IMR-90 (cell line): ENCODE results near the gene RTN3. TPM values are rescaled to one million over a fixed set of nuclear protein-coding genes. Genes with fewer than 3 reads are reported as not detected.
"Not testable (repeated sequence)": the region's sequence is repeated elsewhere in the genome, so short reads cannot be mapped to it uniquely, and the experiment has no call there.

Source experiments
- ATAC-seq: fragments of 200-7000 bp; cut with Tn5 transposase; 2 replicates; pipeline ENCODE4 v1.9.1; 2020; ENCODE audit warnings: low read depth, mild to moderate bottlenecking, moderate library complexity
- BruUV-seq: library from RNA; stranded (reverse); fragments of 400-500 nt; replicated peaks from 2 replicates; lab custom pipeline; 2021; lab: Mats Ljungman, UMichigan
- CTCF ChIA-PET: fragments of 300-600 bp; formaldehyde crosslinking; extraction: SDS; loops from one replicate; lab custom pipeline; 2021; ENCODE audit warnings: antibody characterized with exemption; lab: Yijun Ruan, JAX
- POLR2A ChIA-PET: fragments of 300-600 bp; sonication (Branson Sonifier 250); formaldehyde crosslinking; loops from one replicate; lab custom pipeline; 2022; ENCODE audit warnings: antibody characterized with exemption; ENCODE audit not compliant: unreplicated experiment; lab: Charles Lee
- DNase-seq: peaks from one replicate; pipeline ENCODE4 v3.0.0; 2013
- H2AFZ ChIP-seq: replicated peaks from 2 replicates; pipeline ENCODE3; 2013; ENCODE audit warnings: low read length, mild to moderate bottlenecking; ENCODE audit not compliant: poor library complexity
- H2AK5ac ChIP-seq: 2 replicates; pipeline ENCODE4 v1.6.1; 2013; ENCODE audit warnings: low read depth, low read length, inconsistent platforms
- H2AK9ac ChIP-seq: replicated peaks from 2 replicates; pipeline ENCODE3; 2013; ENCODE audit warnings: mild to moderate bottlenecking, low read depth, low read length, moderate library complexity; ENCODE audit not compliant: poor library complexity
- H2BK120ac ChIP-seq: 2 replicates; pipeline ENCODE4 v1.6.1; 2013; ENCODE audit warnings: low read depth, low read length, inconsistent platforms
- H2BK15ac ChIP-seq: 3 replicates; pipeline ENCODE4 v1.6.1; 2013; ENCODE audit warnings: low read depth, low read length, inconsistent platforms
- H2BK20ac ChIP-seq: 2 replicates; pipeline ENCODE4 v1.6.1; 2013; ENCODE audit warnings: low read depth, mild to moderate bottlenecking, inconsistent platforms, low read length, moderate library complexity
- H2BK5ac ChIP-seq: 2 replicates; pipeline ENCODE4 v1.6.1; 2013; ENCODE audit warnings: mild to moderate bottlenecking, low read depth, low read length, inconsistent platforms; ENCODE audit not compliant: poor library complexity, severe bottlenecking
- H3K14ac ChIP-seq: replicated peaks from 2 replicates; pipeline ENCODE4 v1.6.1; 2013; ENCODE audit warnings: low read depth, low read length, inconsistent platforms
- H3K18ac ChIP-seq: 2 replicates; pipeline ENCODE4 v1.6.1; 2013; ENCODE audit warnings: low read depth, low read length, control low read depth
- H3K23ac ChIP-seq: 2 replicates; pipeline ENCODE4 v1.6.1; 2013; ENCODE audit warnings: low read depth, low read length, inconsistent platforms
- H3K27ac ChIP-seq: 2 replicates; pipeline ENCODE4 v1.5.1; 2013; ENCODE audit warnings: mild to moderate bottlenecking, control low read depth, low read length; ENCODE audit not compliant: insufficient read depth
- H3K27me3 ChIP-seq: 2 replicates; pipeline ENCODE4 v1.6.1; 2013; ENCODE audit warnings: low read length; ENCODE audit not compliant: control insufficient read depth, insufficient read depth
- H3K36me3 ChIP-seq: 2 replicates; pipeline ENCODE4 v1.6.1; 2013; ENCODE audit warnings: low read length, mixed read lengths; ENCODE audit not compliant: control insufficient read depth, insufficient read depth
- H3K4ac ChIP-seq: 2 replicates; pipeline ENCODE4 v1.6.1; 2013; ENCODE audit warnings: low read depth, low read length, inconsistent platforms
- H3K4me1 ChIP-seq: 2 replicates; pipeline ENCODE4 v1.6.1; 2013; ENCODE audit warnings: low read length, mixed read lengths; ENCODE audit not compliant: control insufficient read depth, insufficient read depth
- H3K4me2 ChIP-seq: 2 replicates; pipeline ENCODE4 v1.6.1; 2013; ENCODE audit warnings: low read depth, mild to moderate bottlenecking, control low read depth, low read length, moderate library complexity
- H3K4me3 ChIP-seq: 2 replicates; pipeline ENCODE4 v1.5.1; 2013; ENCODE audit warnings: low read depth, mild to moderate bottlenecking, control low read depth, low read length, moderate library complexity; ENCODE audit not compliant: insufficient read depth
- H3K56ac ChIP-seq: 2 replicates; pipeline ENCODE4 v1.6.1; 2013; ENCODE audit warnings: low read length, inconsistent platforms; ENCODE audit not compliant: insufficient read depth; ENCODE audit errors: extremely low read depth
- H3K79me1 ChIP-seq, 2 experiments: 2 replicates each; pipeline ENCODE4 v1.6.1; 2013; ENCODE audit warnings: low read length in 2 of 2, inconsistent platforms in 1 of 2, low read depth in 1 of 2
- H3K9ac ChIP-seq: 2 replicates; pipeline ENCODE4 v1.6.1; 2013; ENCODE audit warnings: low read depth, low read length, control low read depth
- H3K9me1 ChIP-seq: 2 replicates; pipeline ENCODE4 v1.6.1; 2013; ENCODE audit warnings: low read length, inconsistent platforms; ENCODE audit not compliant: insufficient read depth
- H3K9me3 ChIP-seq: 2 replicates; pipeline ENCODE4 v1.6.1; 2013; ENCODE audit warnings: low read length; ENCODE audit not compliant: control insufficient read depth, insufficient read depth
- H4K20me1 ChIP-seq: 2 replicates; pipeline ENCODE4 v1.6.1; 2013; ENCODE audit warnings: low read length, inconsistent platforms; ENCODE audit not compliant: insufficient read depth
- H4K5ac ChIP-seq: 2 replicates; pipeline ENCODE4 v1.6.1; 2013; ENCODE audit warnings: mild to moderate bottlenecking, low read depth, low read length, control low read depth
- H4K8ac ChIP-seq, 2 experiments: 2 replicates each; pipeline ENCODE4 v1.6.1; 2013; ENCODE audit warnings: low read depth in 2 of 2, low read length in 2 of 2, control low read depth in 1 of 2, inconsistent platforms in 1 of 2
- H4K91ac ChIP-seq: 2 replicates; pipeline ENCODE4 v1.6.1; 2013; ENCODE audit warnings: low read depth, low read length, inconsistent platforms; ENCODE audit not compliant: insufficient read depth
- WGBS, 2 experiments: methylation state at CpG; one replicate each; pipeline versions ENCODE4 v1.1.5 to v1.1.7; 2013; ENCODE audit warnings: missing lambda C conversion rate in 2 of 2; ENCODE audit not compliant: insufficient read length in 1 of 2; ENCODE audit errors: extremely low coverage in 2 of 2; 5-methylcytosine and 5-hydroxymethylcytosine counted together
- dilution Hi-C: fragments of 300-500 bp; cut with HindIII; formaldehyde crosslinking; loops from one replicate; pipeline ENCODE4 v1.14.3; 2018; ENCODE audit warnings: low sequenced_read_pairs; ENCODE audit not compliant: unreplicated experiment
- in situ Hi-C: fragments of 300-500 bp; cut with MboI; formaldehyde crosslinking; loops from 3 replicates; pipeline ENCODE4 v1.14.3; 2019; ENCODE audit warnings: low sequenced_read_pairs, inconsistent platforms, mixed read lengths
- intact Hi-C: fragments of 100-400 bp; cut with micrococcal nuclease; formaldehyde crosslinking; loops from 2 replicates; pipeline ENCODE4 v1.10.0; 2022
- polyA plus RNA-seq, 3 experiments: library from polyadenylated mRNA; depleted of rRNA; stranded (reverse); fragments of >200 nt; gene quantifications; 2 replicates each; pipeline ENCODE4 v1.2.3, GENCODE V29; 2012; ENCODE audit warnings: low replicate concordance in 1 of 3
- total RNA-seq: library from RNA; depleted of rRNA; stranded (reverse); fragments of >200 nt; gene quantifications from 2 replicates; pipeline ENCODE4 v1.2.3, GENCODE V29; 2012

Gene RTN3
- total and polyA plus RNA-seq, 2 of the 4 experiments (the other 2 are of a cell fraction): 31.2 to 64.6 TPM

DNA sequence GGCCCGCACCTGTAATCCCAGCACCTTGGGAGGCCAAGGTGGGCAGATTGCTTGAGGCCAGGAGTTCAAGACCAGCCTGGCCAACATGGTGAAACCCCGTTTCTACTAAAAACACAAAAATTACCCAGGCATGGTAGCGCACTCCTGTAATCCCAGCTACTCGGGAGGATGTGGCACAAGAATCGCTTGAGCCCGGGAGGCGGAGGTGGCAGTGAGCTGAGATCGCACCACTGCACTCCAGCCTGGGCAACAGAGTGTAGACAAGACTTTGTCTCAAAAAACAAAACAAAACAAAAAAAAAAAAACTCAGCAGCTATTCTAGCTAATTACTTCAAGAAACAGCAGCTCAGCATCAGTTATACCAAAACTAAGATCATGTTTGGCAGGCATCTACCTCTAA lies 42.9 kb upstream of the RTN3 start:
- H4K5ac ChIP-seq, H3K9ac ChIP-seq, DNase-seq, H3K9me1 ChIP-seq, H2AK9ac ChIP-seq, H2BK120ac ChIP-seq, H3K4me2 ChIP-seq, H3K4me3 ChIP-seq, H2BK20ac ChIP-seq, H3K9me3 ChIP-seq, H2BK15ac ChIP-seq, H4K8ac ChIP-seq, ATAC-seq, H4K91ac ChIP-seq, H3K4ac ChIP-seq, H3K27ac ChIP-seq, H3K27me3 ChIP-seq, H3K23ac ChIP-seq, H3K18ac ChIP-seq, H3K14ac ChIP-seq, BruUV-seq, H4K20me1 ChIP-seq, H3K56ac ChIP-seq, H2AFZ ChIP-seq, H3K4me1 ChIP-seq, H2BK5ac ChIP-seq, dilution Hi-C loops, H2AK5ac ChIP-seq, POLR2A ChIA-PET: not testable (repeated sequence)
- intact Hi-C loops: loop anchor here (2.0 kb wide), 1 partner anchor 100 kb away; no protein-coding TSS in a partner anchor
- Histone ChIP-seq H3K36me3 (peaks cover 25% of the 10 kb centered on the region), H3K79me1 (peaks cover 0 to 15% of the 10 kb centered on the region in 2 experiments; a peak in 2 of 4 replicates)
- 93% methylated on average over 2 of the region's 8 CpGs; no CpG with 5 or more reads in 1 of the 2 experiments for WGBS, 2 experiments
- CTCF ChIA-PET: interaction anchor here (0.6 to 2.7 kb wide), 3 partner anchors 10 to 160 kb away, joined by 3 to 11 read pairs (median 4); no protein-coding TSS in a partner anchor
- in situ Hi-C loops: loop anchor here (5.0 kb wide), 1 partner anchor 161 kb away; no protein-coding TSS in a partner anchor
